A673 (cell line): ENCODE data around the gene PTPN14.

Experiments used
- CTCF ChIP-seq: fragments of 300-800, 200-600 bp; sonication (generic); conservative IDR thresholded peaks from 2 replicates; pipeline ENCODE4 v1.5.1; 2017; ENCODE audit warnings: low read depth, mild to moderate bottlenecking, antibody characterized with exemption, low read length, moderate library complexity, mixed read lengths
- EZH2 ChIP-seq: fragments of 200-600 bp; sonication (generic); IDR thresholded peaks from 2 replicates; pipeline ENCODE4 v1.6.1; 2017; ENCODE audit warnings: borderline replicate concordance, low read depth, mild to moderate bottlenecking, mixed read lengths, antibody characterized with exemption, low read length; ENCODE audit not compliant: poor library complexity, severe bottlenecking

GRCh38 chr1:214435867-214436266 lies 115.5 kb downstream of the PTPN14 start:
- TF ChIP-seq CTCF (no peak), EZH2 (no peak)
